Left forelimb (tissue), 1 donor: Measurements from ENCODE around the gene ZNF644.
"Not testable (repeated sequence)": the region's sequence is repeated elsewhere in the genome, so short reads cannot be mapped to it uniquely, and the experiment has no call there.

Experiments used
- DNase-seq: peaks from one replicate; pipeline ENCODE4 v3.0.0-alpha.2; 2018; ENCODE audit warnings: low spot score

Gene ZNF644

GRCh38 chr1:90925928-90926869 lies 95.6 kb downstream of the ZNF644 start:
- no peak for DNase-seq

- DNase-seq: no peak
Measured at GRCh38 chr1:90924982-90925381, 96.9 kb downstream of the ZNF644 start.

- DNase-seq: no peak
Measured at GRCh38 chr1:90922996-90923395, 98.8 kb downstream of the ZNF644 start.

GRCh38 chr1:90922202-90922601 lies 99.6 kb downstream of the ZNF644 start:
- no peak for DNase-seq

- no peak for DNase-seq
Measured at GRCh38 chr1:90919900-90920299, 101.9 kb downstream of the ZNF644 start.

GRCh38 chr1:90919190-90919719 lies 102.6 kb downstream of the ZNF644 start:
- no peak for DNase-seq

- no peak for DNase-seq
Measured at GRCh38 chr1:90911353-90911752, 110.5 kb downstream of the ZNF644 start.

GRCh38 chr1:90902672-90903071 lies 119.2 kb downstream of the ZNF644 start:
- no peak for DNase-seq

- DNase-seq: no peak
Measured at GRCh38 chr1:90899263-90899662, 122.6 kb downstream of the ZNF644 start.

- DNase-seq: not testable (repeated sequence)
Measured at GRCh38 chr1:90893679-90894078, 128.2 kb downstream of the ZNF644 start.

GRCh38 chr1:90892884-90893283 lies 129.0 kb downstream of the ZNF644 start:
- DNase-seq: not testable (repeated sequence)

- DNase-seq: not testable (repeated sequence)
Measured at GRCh38 chr1:90892196-90892595, 129.6 kb downstream of the ZNF644 start.

GRCh38 chr1:90891756-90892155 lies 130.1 kb downstream of the ZNF644 start:
- not testable (repeated sequence) for DNase-seq

GRCh38 chr1:90882221-90882620 lies 139.6 kb downstream of the ZNF644 start:
- no peak for DNase-seq

GRCh38 chr1:90881034-90881433 lies 140.8 kb downstream of the ZNF644 start:
- DNase-seq: no peak

- DNase-seq: no peak
Measured at GRCh38 chr1:90879281-90879680, 142.6 kb downstream of the ZNF644 start.

GRCh38 chr1:90876101-90876500 lies 145.7 kb downstream of the ZNF644 start:
- DNase-seq: no peak
